Measurements from ENCODE around the gene TCF19. TPM values are rescaled to one million over a fixed set of nuclear protein-coding genes. Genes with fewer than 3 reads are reported as not detected.
"Not testable (repeated sequence)": the region's sequence is repeated elsewhere in the genome, so short reads cannot be mapped to it uniquely, and the experiment has no call there.

The TCF19 gene
- total RNA-seq, 1 experiment from 2014 or later: 26.0 TPM

DNA sequence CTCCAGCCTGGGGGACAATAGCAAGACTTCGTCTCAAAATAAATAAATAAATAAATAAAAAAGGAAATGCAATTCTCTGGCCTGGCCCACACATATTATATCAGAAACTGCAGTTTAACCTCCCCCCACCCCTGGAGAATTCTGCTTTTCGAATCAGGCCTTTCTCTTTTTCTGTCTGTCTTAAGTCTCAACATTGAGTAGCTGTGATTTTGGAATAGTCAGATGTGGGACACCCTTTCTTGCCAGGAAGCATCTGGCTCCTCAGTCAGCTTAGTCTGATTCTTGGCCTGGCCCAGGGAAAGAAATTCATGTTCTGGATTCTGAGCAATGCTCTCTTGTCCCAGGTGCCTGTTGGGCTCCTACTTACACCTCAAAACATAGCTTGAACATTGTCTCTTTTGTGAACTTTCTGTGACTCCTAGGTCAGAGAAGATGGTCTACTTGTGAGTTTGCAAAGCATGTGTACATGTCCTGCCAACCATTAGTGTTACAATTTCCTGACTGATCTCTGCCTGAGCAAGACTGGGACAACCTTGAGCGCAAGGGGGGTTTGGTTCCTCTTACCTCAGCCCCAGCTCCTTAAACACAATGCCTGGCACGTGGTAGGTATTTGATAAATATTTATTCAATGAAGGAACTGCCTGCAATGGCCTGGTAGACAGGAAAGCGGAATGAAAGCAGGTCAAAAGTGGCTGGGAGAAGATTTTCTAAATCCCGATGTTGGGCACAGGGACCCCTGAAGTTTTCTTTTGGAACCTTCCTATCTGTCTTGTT is 35.9 kb downstream of the TCF19 start:
- Histone ChIP-seq H3K9me3 (ENCODE audit: insufficient read depth, low read depth) (no peaks in the 10 kb centered on the region), H3K27ac (no peak overlapping the region), H3F3A (ENCODE audit: insufficient read depth, low read depth) (peaks cover 16% of the 10 kb centered on the region; the same call in 1 of the 2 replicates), H3K4me2 (no peak overlapping the region), H3K36me3 (ENCODE audit: low read depth) (no peaks in the 10 kb centered on the region), H3K27me3 (ENCODE audit: insufficient read depth, low read depth) (no peaks in the 10 kb centered on the region), H3K9me2 (ENCODE audit: insufficient read depth) (no peaks in the 10 kb centered on the region), H3K4me1 (replicated peaks; ENCODE audit: insufficient read depth) (0 out of 2 replicates have a peak, but pooled peaks cover 5% of the 10 kb centered on the region), H3K79me2 (ENCODE audit: low read depth) (peaks cover 1% of the 10 kb centered on the region; the same call in 1 of the 2 replicates), H3K4me3 (no peak overlapping the region), H4K20me1 (ENCODE audit: insufficient read depth) (no peaks in the 10 kb centered on the region), H2AFZ (no peak overlapping the region)
- no peak for DNase-seq
- intact Hi-C loops (cut with micrococcal nuclease; ENCODE audit: unreplicated experiment): loop anchor here (5.0 kb wide), 2 partner anchors 367 to 712 kb away; no protein-coding TSS in a partner anchor
- no peak for TF ChIP-seq EZH2 (IDR thresholded peaks at IDR 0.05; ENCODE audit: low read depth)
- TF ChIP-seq, protein P1, sequence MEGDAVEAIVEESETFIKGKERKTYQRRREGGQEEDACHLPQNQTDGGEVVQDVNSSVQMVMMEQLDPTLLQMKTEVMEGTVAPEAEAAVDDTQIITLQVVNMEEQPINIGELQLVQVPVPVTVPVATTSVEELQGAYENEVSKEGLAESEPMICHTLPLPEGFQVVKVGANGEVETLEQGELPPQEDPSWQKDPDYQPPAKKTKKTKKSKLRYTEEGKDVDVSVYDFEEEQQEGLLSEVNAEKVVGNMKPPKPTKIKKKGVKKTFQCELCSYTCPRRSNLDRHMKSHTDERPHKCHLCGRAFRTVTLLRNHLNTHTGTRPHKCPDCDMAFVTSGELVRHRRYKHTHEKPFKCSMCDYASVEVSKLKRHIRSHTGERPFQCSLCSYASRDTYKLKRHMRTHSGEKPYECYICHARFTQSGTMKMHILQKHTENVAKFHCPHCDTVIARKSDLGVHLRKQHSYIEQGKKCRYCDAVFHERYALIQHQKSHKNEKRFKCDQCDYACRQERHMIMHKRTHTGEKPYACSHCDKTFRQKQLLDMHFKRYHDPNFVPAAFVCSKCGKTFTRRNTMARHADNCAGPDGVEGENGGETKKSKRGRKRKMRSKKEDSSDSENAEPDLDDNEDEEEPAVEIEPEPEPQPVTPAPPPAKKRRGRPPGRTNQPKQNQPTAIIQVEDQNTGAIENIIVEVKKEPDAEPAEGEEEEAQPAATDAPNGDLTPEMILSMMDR (conservative IDR thresholded peaks at IDR 0.05): no peak
- no TSS peak for BruUV-seq (replicated peaks)
- CTCF ChIA-PET: interaction anchor here (0.8 kb wide), 1 partner anchor 126 kb away, joined by 10 read pairs; no protein-coding TSS in a partner anchor
- POLR2A ChIA-PET (ENCODE audit: unreplicated experiment): interaction anchor here (0.9 kb wide), 1 partner anchor 36 kb away, joined by 4 read pairs; the partner anchor contains the start of gene TCF19

DNA sequence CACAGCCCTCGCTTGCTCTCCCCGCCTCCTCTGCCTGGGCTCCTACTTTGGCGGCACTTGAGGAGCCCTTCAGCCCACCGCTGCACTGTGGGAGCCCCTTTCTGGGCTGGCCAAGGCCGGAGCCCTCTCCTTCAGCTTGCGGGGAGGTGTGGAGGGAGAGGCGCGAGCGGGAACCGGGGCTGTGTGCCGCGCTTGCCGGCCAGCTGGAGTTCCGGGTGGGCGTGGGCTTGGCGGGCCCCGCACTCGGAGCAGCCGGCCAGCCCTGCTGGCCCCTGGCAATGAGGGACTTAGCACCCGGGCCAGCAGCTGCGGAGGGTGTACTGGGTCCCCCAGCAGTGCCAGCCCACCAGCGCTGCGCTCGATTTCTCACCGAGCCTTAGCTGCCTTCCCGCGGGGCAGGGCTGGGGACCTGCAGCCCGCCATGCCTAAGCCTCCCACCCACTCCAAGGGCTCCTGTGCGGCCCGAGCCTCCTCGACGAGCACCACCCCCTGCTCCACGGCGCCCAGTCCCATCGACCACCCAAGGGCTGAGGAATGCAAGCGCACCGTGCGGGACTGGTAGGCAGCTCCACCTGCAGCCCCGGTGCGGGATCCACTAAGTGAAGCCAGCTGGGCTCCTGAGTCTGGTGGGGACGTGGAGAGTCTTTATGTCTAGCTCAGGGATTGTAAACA is 37.1 kb downstream of the TCF19 start:
- DNase-seq; H3K4me1 ChIP-seq (replicated peaks; ENCODE audit: insufficient read depth); H2AFZ ChIP-seq; H4K20me1 ChIP-seq (ENCODE audit: insufficient read depth); H3K36me3 ChIP-seq (ENCODE audit: low read depth); H3K27ac ChIP-seq; CTCF ChIA-PET; H3K4me2 ChIP-seq; H3K4me3 ChIP-seq; H3K27me3 ChIP-seq (ENCODE audit: insufficient read depth, low read depth); H3K9me3 ChIP-seq (ENCODE audit: insufficient read depth, low read depth); BruUV-seq (replicated peaks); H3K9me2 ChIP-seq (ENCODE audit: insufficient read depth): not testable (repeated sequence)
- Histone ChIP-seq H3F3A (ENCODE audit: insufficient read depth, low read depth) (peaks cover 16% of the 10 kb centered on the region; the same call in 1 of the 2 replicates), H3K79me2 (ENCODE audit: low read depth) (peaks cover 13% of the 10 kb centered on the region; the same call in 1 of the 2 replicates)
- POLR2A ChIA-PET (ENCODE audit: unreplicated experiment): interaction anchor here (0.6 to 0.7 kb wide), 2 partner anchors 26 to 173 kb away, joined by 3 to 6 read pairs; no protein-coding TSS in a partner anchor
- intact Hi-C loops (cut with micrococcal nuclease; ENCODE audit: unreplicated experiment): loop anchor here (5.0 kb wide), 1 partner anchor 187 kb away; no protein-coding TSS in a partner anchor

DNA sequence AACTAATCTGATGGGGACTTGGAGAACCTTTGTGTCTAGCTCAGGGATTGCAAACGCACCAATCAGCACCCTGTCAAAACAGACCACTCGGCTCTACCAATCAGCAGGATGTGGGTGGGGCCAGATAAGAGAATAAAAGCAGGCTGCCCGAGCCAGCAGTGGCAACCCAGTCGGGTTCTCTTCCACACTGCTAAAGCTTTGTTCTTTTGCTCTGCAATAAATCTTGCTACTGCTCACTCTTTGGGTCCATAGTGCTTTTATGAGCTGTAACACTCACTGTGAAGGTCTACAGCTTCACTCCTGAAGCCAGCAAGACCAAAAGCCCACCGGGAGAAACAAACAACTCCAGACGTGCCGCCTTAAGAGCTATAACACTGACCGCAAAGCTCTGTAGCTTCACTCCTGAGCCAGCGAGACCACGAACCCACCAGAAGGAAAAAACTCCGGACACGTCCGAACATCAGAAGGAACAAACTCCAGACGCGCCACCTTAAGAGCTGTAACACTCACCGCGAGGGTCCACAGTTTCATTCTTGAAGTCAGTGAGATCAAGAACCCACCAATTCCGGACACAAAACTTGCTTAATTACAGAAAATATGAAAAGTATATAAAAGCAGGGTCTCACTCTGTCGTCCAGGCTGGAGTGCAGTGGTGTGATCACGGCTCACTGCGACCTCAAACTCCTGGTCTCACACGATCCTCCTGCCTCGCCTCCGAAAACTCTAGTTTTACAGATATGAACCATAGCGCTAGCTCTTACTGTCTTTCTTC is 38.0 kb downstream of the TCF19 start:
- H4K20me1 ChIP-seq (ENCODE audit: insufficient read depth); H3K36me3 ChIP-seq (ENCODE audit: low read depth); H3K27me3 ChIP-seq (ENCODE audit: insufficient read depth, low read depth); H2AFZ ChIP-seq; H3K4me1 ChIP-seq (replicated peaks; ENCODE audit: insufficient read depth); H3K9me2 ChIP-seq (ENCODE audit: insufficient read depth); DNase-seq; H3K9me3 ChIP-seq (ENCODE audit: insufficient read depth, low read depth); H3K27ac ChIP-seq: not testable (repeated sequence)
- POLR2A ChIA-PET (ENCODE audit: unreplicated experiment): interaction anchor here (0.6 kb wide), 2 partner anchors 172 to 1130 kb away, joined by 4 to 6 read pairs; no protein-coding TSS in a partner anchor
- Histone ChIP-seq H3K4me3 (peak overlapping the region; percentile 33; the same call in 1 of the 2 replicates), H3F3A (ENCODE audit: insufficient read depth, low read depth) (peaks cover 19% of the 10 kb centered on the region; the same call in 1 of the 2 replicates), H3K4me2 (peak overlapping the region; percentile 80), H3K79me2 (ENCODE audit: low read depth) (peaks cover 15% of the 10 kb centered on the region; the same call in 1 of the 2 replicates)
- CTCF ChIA-PET: interaction anchor here (1.0 kb wide), 1 partner anchor 59 kb away, joined by 3 read pairs; no protein-coding TSS in a partner anchor
- TSS peak; percentile 59 for BruUV-seq (replicated peaks)
- intact Hi-C loops (cut with micrococcal nuclease; ENCODE audit: unreplicated experiment): loop anchor here (1.0 to 5.0 kb wide), 3 partner anchors 171 to 244 kb away; no protein-coding TSS in a partner anchor

Data from PC-9 (cell line).